Measurements from ENCODE around the gene ABHD1.

DNA sequence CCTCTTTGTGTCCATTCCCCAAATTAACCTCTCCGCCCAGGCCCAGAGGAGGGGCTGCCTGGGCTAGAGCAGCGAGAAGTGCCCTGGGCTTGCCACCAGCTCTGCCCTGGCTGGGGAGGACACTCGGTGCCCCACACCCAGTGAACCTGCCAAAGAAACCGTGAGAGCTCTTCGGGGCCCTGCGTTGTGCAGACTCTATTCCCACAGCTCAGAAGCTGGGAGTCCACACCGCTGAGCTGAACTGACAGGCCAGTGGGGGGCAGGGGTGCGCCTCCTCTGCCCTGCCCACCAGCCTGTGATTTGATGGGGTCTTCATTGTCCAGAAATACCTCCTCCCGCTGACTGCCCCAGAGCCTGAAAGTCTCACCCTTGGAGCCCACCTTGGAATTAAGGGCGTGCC lies 23.6 kb upstream of the ABHD1 start:
- TF ChIP-seq, protein P1, sequence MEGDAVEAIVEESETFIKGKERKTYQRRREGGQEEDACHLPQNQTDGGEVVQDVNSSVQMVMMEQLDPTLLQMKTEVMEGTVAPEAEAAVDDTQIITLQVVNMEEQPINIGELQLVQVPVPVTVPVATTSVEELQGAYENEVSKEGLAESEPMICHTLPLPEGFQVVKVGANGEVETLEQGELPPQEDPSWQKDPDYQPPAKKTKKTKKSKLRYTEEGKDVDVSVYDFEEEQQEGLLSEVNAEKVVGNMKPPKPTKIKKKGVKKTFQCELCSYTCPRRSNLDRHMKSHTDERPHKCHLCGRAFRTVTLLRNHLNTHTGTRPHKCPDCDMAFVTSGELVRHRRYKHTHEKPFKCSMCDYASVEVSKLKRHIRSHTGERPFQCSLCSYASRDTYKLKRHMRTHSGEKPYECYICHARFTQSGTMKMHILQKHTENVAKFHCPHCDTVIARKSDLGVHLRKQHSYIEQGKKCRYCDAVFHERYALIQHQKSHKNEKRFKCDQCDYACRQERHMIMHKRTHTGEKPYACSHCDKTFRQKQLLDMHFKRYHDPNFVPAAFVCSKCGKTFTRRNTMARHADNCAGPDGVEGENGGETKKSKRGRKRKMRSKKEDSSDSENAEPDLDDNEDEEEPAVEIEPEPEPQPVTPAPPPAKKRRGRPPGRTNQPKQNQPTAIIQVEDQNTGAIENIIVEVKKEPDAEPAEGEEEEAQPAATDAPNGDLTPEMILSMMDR (IDR thresholded peaks at IDR 0.05): no peak
- TF ChIP-seq POLR2AphosphoS5 (IDR thresholded peaks at IDR 0.05): no peak
